Spleen (tissue), 7 donors: ENCODE results near the gene STXBP5.

Experiments
- POLR2A ChIP-seq, 3 donors: fragments of 450-650 bp; IDR thresholded peaks; one replicate each; pipeline ENCODE4 v1.5.1; 2017; ENCODE audit warnings: antibody characterized with exemption in 3 of 3, mild to moderate bottlenecking in 1 of 3
- TF ChIP-seq, protein P1 (sequence below), 11 experiments: fragments of 200-600 bp in 7 of 11; fragments of 450-650 bp in 4 of 11; sonication (generic) in 4 of 11; IDR thresholded peaks in 8 of 11; conservative IDR thresholded peaks in 3 of 11; 1 replicate in 7 of 11; 2 replicates in 4 of 11; pipeline versions ENCODE4 v1.4.0 to v1.8.0; 2016 to 2021; ENCODE audit warnings: antibody characterized with exemption in 11 of 11, inconsistent platforms in 4 of 11, mild to moderate bottlenecking in 1 of 11
- donor health status: DM: no; HTN: no; CAD: no; lungs with moderate emphysema.
- donor health status: DM: no; HTN: no; CAD: no.
- donor health status: DM: no; HTN: no; CAD: no.

DNA sequence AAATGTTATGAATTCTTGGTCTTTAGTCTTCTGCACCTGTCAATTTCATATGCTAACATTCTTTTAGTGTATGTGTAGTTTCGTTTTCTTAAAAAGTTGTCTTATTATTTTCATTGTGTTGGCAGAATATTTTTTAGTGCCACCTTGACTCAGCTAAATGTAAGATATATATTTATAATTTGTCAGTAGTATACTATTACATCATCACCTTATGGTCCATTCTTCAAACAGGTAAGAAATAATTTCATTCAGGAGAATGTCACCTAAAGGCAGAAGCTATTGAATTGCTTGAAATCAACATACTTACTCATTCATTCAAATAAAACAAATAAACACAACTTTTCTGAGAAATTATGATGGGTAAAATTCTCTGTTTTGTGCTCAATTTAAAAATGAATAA lies 3.5 kb upstream of the STXBP5 start:
- no peak for TF ChIP-seq POLR2A (IDR thresholded peaks at IDR 0.05)
- TF ChIP-seq, protein P1, sequence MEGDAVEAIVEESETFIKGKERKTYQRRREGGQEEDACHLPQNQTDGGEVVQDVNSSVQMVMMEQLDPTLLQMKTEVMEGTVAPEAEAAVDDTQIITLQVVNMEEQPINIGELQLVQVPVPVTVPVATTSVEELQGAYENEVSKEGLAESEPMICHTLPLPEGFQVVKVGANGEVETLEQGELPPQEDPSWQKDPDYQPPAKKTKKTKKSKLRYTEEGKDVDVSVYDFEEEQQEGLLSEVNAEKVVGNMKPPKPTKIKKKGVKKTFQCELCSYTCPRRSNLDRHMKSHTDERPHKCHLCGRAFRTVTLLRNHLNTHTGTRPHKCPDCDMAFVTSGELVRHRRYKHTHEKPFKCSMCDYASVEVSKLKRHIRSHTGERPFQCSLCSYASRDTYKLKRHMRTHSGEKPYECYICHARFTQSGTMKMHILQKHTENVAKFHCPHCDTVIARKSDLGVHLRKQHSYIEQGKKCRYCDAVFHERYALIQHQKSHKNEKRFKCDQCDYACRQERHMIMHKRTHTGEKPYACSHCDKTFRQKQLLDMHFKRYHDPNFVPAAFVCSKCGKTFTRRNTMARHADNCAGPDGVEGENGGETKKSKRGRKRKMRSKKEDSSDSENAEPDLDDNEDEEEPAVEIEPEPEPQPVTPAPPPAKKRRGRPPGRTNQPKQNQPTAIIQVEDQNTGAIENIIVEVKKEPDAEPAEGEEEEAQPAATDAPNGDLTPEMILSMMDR (IDR thresholded peaks at IDR 0.05 in 8 of 11, conservative IDR thresholded peaks at IDR 0.05 in 3 of 11): no peak
